Measurements from ENCODE around the gene MAK.

The MAK gene

GRCh38 chr6:10736731-10737130 is 101.6 kb downstream of the MAK start:
- no peaks in the 10 kb centered on the region for H3K4me1 ChIP-seq (ENCODE audit: low read length)
- H3K79me2 ChIP-seq (ENCODE audit: low read length) = no peaks in the 10 kb centered on the region
- H4K20me1 ChIP-seq (ENCODE audit: insufficient read depth, low read length) = no peaks in the 10 kb centered on the region
- no peaks in the 10 kb centered on the region for H3K27me3 ChIP-seq (replicated peaks; ENCODE audit: insufficient read depth, low read length)
- H3K9ac ChIP-seq (ENCODE audit: low read length) = no peak overlapping the region
- no peak overlapping the region for H2AFZ ChIP-seq (ENCODE audit: low read length)
- no peaks in the 10 kb centered on the region for H3F3A ChIP-seq (ENCODE audit: insufficient read depth, low read length)
- no peak overlapping the region for H3K4me3 ChIP-seq (ENCODE audit: low read length)
- no peak for DNase-seq
- no peaks in the 10 kb centered on the region for H3K36me3 ChIP-seq (replicated peaks; ENCODE audit: insufficient read depth, low read length)
- no peak overlapping the region for H3K27ac ChIP-seq (ENCODE audit: low read length)
- H3K4me2 ChIP-seq (ENCODE audit: low read depth, low read length) = no peak overlapping the region
- H3K9me3 ChIP-seq (replicated peaks; ENCODE audit: insufficient read depth, low read length) = no peaks in the 10 kb centered on the region
- TF ChIP-seq, protein P1, sequence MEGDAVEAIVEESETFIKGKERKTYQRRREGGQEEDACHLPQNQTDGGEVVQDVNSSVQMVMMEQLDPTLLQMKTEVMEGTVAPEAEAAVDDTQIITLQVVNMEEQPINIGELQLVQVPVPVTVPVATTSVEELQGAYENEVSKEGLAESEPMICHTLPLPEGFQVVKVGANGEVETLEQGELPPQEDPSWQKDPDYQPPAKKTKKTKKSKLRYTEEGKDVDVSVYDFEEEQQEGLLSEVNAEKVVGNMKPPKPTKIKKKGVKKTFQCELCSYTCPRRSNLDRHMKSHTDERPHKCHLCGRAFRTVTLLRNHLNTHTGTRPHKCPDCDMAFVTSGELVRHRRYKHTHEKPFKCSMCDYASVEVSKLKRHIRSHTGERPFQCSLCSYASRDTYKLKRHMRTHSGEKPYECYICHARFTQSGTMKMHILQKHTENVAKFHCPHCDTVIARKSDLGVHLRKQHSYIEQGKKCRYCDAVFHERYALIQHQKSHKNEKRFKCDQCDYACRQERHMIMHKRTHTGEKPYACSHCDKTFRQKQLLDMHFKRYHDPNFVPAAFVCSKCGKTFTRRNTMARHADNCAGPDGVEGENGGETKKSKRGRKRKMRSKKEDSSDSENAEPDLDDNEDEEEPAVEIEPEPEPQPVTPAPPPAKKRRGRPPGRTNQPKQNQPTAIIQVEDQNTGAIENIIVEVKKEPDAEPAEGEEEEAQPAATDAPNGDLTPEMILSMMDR (IDR thresholded peaks at IDR 0.05; ENCODE audit: low read length) = no peak
- no peak for TF ChIP-seq EZH2phosphoT487 (IDR thresholded peaks at IDR 0.05; ENCODE audit: low read length)
- no peaks in the 10 kb centered on the region for H3K9me2 ChIP-seq (replicated peaks; ENCODE audit: insufficient read depth, low read length)

- Histone ChIP-seq H3K9ac (ENCODE audit: low read length) (no peak overlapping the region), H3K27me3 (replicated peaks; ENCODE audit: insufficient read depth, low read length) (no peaks in the 10 kb centered on the region), H2AFZ (ENCODE audit: low read length) (no peak overlapping the region), H4K20me1 (ENCODE audit: insufficient read depth, low read length) (no peaks in the 10 kb centered on the region), H3K79me2 (ENCODE audit: low read length) (no peaks in the 10 kb centered on the region), H3K4me2 (ENCODE audit: low read depth, low read length) (no peak overlapping the region), H3K4me3 (ENCODE audit: low read length) (no peak overlapping the region), H3K27ac (ENCODE audit: low read length) (no peak overlapping the region), H3F3A (ENCODE audit: insufficient read depth, low read length) (no peaks in the 10 kb centered on the region), H3K9me2 (replicated peaks; ENCODE audit: insufficient read depth, low read length) (no peaks in the 10 kb centered on the region), H3K9me3 (replicated peaks; ENCODE audit: insufficient read depth, low read length) (no peaks in the 10 kb centered on the region), H3K36me3 (replicated peaks; ENCODE audit: insufficient read depth, low read length) (no peaks in the 10 kb centered on the region), H3K4me1 (ENCODE audit: low read length) (no peaks in the 10 kb centered on the region)
- no peak for TF ChIP-seq EZH2 (optimal IDR thresholded peaks at IDR 0.05; ENCODE audit: low read depth, low read length)
- DNase-seq = no peak
Observed at GRCh38 chr6:10733863-10734262, 104.5 kb downstream of the MAK start.

- Histone ChIP-seq H3K36me3 (replicated peaks; ENCODE audit: insufficient read depth, low read length) (no peaks in the 10 kb centered on the region), H3K9me2 (replicated peaks; ENCODE audit: insufficient read depth, low read length) (no peaks in the 10 kb centered on the region), H3K9me3 (replicated peaks; ENCODE audit: insufficient read depth, low read length) (no peaks in the 10 kb centered on the region), H4K20me1 (ENCODE audit: insufficient read depth, low read length) (no peaks in the 10 kb centered on the region), H3K4me1 (ENCODE audit: low read length) (no peaks in the 10 kb centered on the region), H3K9ac (ENCODE audit: low read length) (no peak overlapping the region), H3K4me2 (ENCODE audit: low read depth, low read length) (no peak overlapping the region), H2AFZ (ENCODE audit: low read length) (no peak overlapping the region), H3K4me3 (ENCODE audit: low read length) (no peak overlapping the region), H3F3A (ENCODE audit: insufficient read depth, low read length) (no peaks in the 10 kb centered on the region), H3K27ac (ENCODE audit: low read length) (no peak overlapping the region), H3K79me2 (ENCODE audit: low read length) (no peaks in the 10 kb centered on the region), H3K27me3 (replicated peaks; ENCODE audit: insufficient read depth, low read length) (no peaks in the 10 kb centered on the region)
- DNase-seq = no peak
- no peak for TF ChIP-seq EZH2phosphoT487 (IDR thresholded peaks at IDR 0.05; ENCODE audit: low read length)
- TF ChIP-seq EZH2 (optimal IDR thresholded peaks at IDR 0.05; ENCODE audit: low read depth, low read length) = no peak
- TF ChIP-seq, protein P1 (IDR thresholded peaks at IDR 0.05; ENCODE audit: low read length) = no peak
Observed at GRCh38 chr6:10733151-10733715, 105.1 kb downstream of the MAK start.

GRCh38 chr6:10730254-10730653 is 108.1 kb downstream of the MAK start:
- H3K79me2 ChIP-seq (ENCODE audit: low read length) = no peaks in the 10 kb centered on the region
- no peaks in the 10 kb centered on the region for H3K27me3 ChIP-seq (replicated peaks; ENCODE audit: insufficient read depth, low read length)
- no peaks in the 10 kb centered on the region for H3K36me3 ChIP-seq (replicated peaks; ENCODE audit: insufficient read depth, low read length)
- H3F3A ChIP-seq (ENCODE audit: insufficient read depth, low read length) = no peaks in the 10 kb centered on the region
- no peak overlapping the region for H3K4me3 ChIP-seq (ENCODE audit: low read length)
- no peaks in the 10 kb centered on the region for H3K9me2 ChIP-seq (replicated peaks; ENCODE audit: insufficient read depth, low read length)
- no peaks in the 10 kb centered on the region for H4K20me1 ChIP-seq (ENCODE audit: insufficient read depth, low read length)
- TF ChIP-seq EZH2phosphoT487 (IDR thresholded peaks at IDR 0.05; ENCODE audit: low read length) (no peak), EZH2 (optimal IDR thresholded peaks at IDR 0.05; ENCODE audit: low read depth, low read length) (no peak)
- TF ChIP-seq, protein P1 (IDR thresholded peaks at IDR 0.05; ENCODE audit: low read length) = no peak
- H3K9me3 ChIP-seq (replicated peaks; ENCODE audit: insufficient read depth, low read length) = no peaks in the 10 kb centered on the region
- H3K27ac ChIP-seq (ENCODE audit: low read length) = no peak overlapping the region
- no peak overlapping the region for H3K9ac ChIP-seq (ENCODE audit: low read length)
- H2AFZ ChIP-seq (ENCODE audit: low read length) = no peak overlapping the region
- H3K4me2 ChIP-seq (ENCODE audit: low read depth, low read length) = no peak overlapping the region
- no peaks in the 10 kb centered on the region for H3K4me1 ChIP-seq (ENCODE audit: low read length)
- no peak for DNase-seq

All from MM.1S (cell line).